HG03575 (cell line): ENCODE measurements around the gene MLST8.

Source experiments
- ATAC-seq: cut with Tn5 transposase; IDR thresholded peaks from one replicate; pipeline ENCODE4 v1.9.1; 2021; ENCODE audit not compliant: unreplicated experiment, insufficient number of reproducible peaks, low FRiP score; ENCODE audit errors: extremely low read depth

Gene MLST8

GRCh38 chr16:2205104-2205966 is at the start of gene MLST8:
Gene MLST8 (plus strand): TSS chr16:2205454. CDS start chr16:2206086, 632 bp downstream.
- ATAC-seq, result no peak

GRCh38 chr16:2155977-2156848 is 49.0 kb upstream of the MLST8 start:
- no peak for ATAC-seq

DNA sequence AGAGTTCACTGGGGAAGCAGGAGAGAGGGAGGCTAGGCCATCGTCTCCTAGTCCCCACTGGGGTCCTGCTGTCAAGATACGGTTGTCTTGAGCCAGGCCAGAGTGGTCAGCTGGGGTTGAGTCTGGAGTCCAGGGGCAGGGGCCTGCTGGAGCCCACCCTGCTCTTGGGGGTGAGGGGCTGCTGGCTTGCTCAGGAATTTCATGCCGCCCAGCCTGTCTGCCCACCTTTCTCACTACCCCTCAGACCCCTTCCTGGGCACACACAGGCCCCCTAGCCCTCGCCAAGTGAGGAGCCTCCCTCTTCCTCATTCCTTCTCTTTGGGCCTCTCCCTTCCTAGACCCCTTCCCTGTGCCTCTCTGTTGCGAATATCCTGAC is 48.4 kb upstream of the MLST8 start:
- ATAC-seq, result no peak

- no peak for ATAC-seq
Observed at GRCh38 chr16:2157480-2158261, 47.6 kb upstream of the MLST8 start.

GRCh38 chr16:2158262-2158638 is 47.0 kb upstream of the MLST8 start:
- ATAC-seq, result no peak

DNA sequence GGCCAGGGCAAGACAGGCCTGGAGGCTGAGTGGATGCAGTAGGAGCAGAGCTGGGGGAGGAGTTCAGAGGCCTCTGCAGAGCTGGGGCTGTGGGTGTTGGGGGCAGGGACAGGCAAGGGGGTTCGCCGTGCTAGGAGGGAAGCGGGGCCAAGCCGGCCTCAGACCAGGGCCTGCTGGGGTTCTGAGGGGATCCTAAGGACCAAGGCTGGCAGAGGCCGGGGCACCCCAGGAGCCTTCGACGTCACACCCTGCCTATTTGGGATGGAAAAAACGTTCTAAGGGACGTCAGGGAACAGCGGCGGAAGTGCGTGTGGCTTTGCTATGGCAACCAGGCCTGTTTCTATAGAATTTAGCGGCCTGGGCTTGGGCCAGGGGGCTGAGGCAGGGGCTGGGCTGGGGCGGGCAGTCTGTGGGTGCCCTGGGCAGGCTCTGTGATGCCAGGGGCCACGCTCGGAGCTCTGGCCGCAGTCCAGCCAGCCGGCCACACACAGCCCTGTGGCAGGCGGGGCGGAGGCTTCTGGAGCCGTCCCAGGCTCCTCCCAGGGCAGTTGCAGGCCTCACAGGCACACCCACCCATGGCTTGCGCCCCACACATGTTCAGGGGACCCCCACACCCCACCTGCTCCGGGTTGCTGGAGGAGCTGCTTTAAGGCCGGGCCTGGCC is 45.9 kb upstream of the MLST8 start:
- no peak for ATAC-seq

DNA sequence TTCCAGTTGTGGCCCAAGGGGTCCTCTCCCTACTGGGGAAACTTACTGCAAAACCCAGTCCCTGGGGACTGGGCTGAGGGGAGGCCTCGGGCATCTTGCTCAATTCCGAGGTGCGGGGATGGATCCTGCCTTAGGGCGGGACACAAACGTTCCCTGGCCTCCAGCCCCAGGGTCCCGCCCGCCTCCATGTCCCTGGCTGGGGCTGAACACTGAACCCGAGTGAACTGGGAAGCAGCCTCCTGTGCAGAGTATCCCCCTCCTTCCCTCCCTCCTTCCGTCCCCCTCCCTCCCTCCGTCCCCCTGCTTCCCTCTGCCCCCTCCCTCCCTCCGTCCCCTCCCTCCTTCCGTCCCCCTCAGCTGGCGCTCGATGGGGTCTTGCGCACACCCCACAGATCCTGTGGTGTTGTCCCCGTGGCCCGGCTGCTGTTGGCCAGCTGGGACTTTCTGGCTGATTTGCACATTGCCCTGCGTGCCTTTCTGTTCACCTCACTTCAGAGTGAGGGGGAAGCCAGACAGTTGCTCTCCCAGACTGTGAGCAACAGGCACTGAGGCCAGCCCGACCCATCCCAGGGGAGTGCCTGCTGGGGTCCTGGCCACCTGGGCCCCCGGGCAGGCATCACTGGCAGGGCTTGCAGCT is 44.2 kb upstream of the MLST8 start:
- ATAC-seq, result no peak

DNA sequence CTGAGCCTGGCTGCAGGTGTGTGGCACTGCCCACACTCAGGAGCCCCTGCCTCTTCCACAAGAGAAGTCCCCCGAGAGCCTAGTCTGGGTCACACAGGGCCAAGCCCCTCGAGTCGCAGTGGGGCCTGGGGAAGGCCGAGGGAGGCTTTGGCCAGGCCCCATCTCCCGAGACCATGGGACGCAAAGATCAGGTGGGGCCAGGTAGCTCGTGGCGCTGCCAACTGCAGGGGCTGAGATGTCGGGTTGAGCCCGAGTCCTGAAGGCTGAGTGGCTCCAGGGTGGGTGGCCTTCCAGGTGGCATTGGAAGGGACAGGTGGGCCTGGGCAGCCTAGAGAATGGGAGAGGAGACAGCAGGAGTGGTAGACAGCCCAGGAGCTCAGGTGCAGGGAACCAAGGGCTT is 43.3 kb upstream of the MLST8 start:
- ATAC-seq, result no peak

- ATAC-seq, result no peak
Observed at GRCh38 chr16:2162676-2163118, 42.6 kb upstream of the MLST8 start.

DNA sequence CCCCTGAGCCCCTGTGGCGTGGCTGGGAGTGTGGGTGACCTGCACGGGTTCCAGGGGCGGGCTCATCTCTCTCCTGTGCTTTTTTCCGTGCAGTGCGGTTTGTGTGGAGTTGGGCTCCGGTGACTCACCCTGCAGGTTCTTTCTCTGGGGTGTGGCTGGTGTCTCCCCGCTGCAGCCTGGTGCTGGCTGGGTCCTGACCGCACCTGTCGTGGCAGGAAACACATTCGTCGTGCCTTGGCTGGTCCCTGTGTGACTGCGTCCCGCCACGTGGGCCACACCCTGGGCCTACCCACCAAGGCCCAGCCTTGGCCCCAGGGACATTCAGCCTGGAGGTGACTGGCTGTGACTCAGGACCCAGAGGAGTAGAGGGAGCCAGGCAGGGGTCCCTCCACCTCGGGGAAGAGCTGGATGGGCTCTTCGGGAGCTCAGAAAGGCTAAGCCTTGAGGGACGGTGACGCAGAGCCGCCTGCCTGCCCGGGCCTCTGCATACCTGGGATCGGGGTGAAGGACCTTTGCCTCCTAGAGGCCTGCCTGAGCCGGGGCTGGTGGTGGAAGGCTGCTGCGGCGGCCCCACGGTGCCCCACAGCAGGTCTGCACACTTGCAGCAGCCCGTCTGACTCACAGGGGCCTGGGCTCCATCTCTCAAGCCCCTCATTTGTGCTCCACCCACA is 41.9 kb upstream of the MLST8 start:
- ATAC-seq, result no peak

GRCh38 chr16:2165861-2166260 is 39.4 kb upstream of the MLST8 start:
- ATAC-seq, result no peak

DNA sequence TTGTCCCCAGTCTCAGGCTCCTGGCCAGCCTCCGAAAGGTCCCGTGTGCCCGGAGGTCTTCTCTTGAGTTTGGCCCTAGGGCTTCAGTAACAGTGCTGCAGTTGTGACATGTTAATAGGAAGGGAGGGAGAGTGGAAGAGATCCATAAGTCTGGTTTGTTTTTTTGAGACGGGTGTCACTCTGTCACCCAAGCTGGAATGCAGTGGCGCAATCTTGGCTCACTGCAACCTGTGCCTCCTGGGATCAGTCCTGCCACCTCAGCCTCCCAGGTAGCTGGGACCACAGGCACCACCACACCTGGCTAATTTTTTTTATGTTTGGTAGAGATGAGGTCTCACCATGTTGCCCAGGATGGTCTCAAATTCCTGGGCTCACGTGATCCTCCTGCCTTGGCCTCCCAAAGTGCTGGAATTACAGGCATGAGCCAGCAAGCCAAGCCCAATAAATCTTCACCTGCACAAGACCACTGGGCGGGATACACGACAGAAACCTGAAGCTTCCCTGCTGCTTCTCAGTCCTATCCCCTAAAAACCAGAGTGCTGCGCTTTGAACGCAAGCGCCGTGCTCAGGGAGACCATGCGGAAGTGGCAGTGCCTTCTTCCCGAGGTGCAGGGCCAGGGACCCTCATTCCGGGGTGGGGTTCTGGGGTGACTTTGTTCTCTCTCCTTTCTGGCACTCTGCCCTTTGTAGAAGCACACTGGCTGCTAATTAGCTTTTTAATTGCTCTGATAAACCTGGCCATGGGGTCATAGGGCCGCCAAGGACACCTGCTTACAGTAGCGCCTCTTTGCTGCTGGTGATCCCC is 38.8 kb upstream of the MLST8 start:
- no peak for ATAC-seq

GRCh38 chr16:2167068-2167638 is 38.1 kb upstream of the MLST8 start:
- ATAC-seq, result no peak

- no peak for ATAC-seq
Observed at GRCh38 chr16:2170080-2170479, 35.2 kb upstream of the MLST8 start.

- no peak for ATAC-seq
Observed at GRCh38 chr16:2170587-2171435, 34.4 kb upstream of the MLST8 start.

GRCh38 chr16:2171601-2172178 is 33.6 kb upstream of the MLST8 start:
- no peak for ATAC-seq
